ENCODE results near the gene SPSB1.

Gene SPSB1

GRCh38 chr1:9282696-9282955, 10.1 kb upstream of the SPSB1 start:
- Histone ChIP-seq H3K4me1 (ENCODE audit: insufficient read depth, low read length) (peaks cover 7% of the 10 kb centered on the region; the same call in 1 of the 2 replicates), H3K27ac (ENCODE audit: low read length) (no peak overlapping the region), H3K36me3 (ENCODE audit: insufficient read depth, low read depth, low read length) (no peaks in the 10 kb centered on the region), H3K9me3 (ENCODE audit: insufficient read depth, low read depth, low read length) (no peaks in the 10 kb centered on the region; the same call in 1 of the 2 replicates), H3K4me3 (ENCODE audit: low read length) (no peak overlapping the region), H3K27me3 (ENCODE audit: insufficient read depth, low read length) (no peaks in the 10 kb centered on the region), H3K9ac (ENCODE audit: low read depth, low read length) (no peak overlapping the region)

- Histone ChIP-seq H3K27ac (ENCODE audit: low read length) (no peak overlapping the region), H3K27me3 (ENCODE audit: insufficient read depth, low read length) (no peaks in the 10 kb centered on the region), H3K9ac (ENCODE audit: low read depth, low read length) (no peak overlapping the region), H3K9me3 (ENCODE audit: insufficient read depth, low read depth, low read length) (peaks cover 5% of the 10 kb centered on the region; the same call in 1 of the 2 replicates), H3K36me3 (ENCODE audit: insufficient read depth, low read depth, low read length) (no peaks in the 10 kb centered on the region), H3K4me3 (ENCODE audit: low read length) (no peak overlapping the region), H3K4me1 (ENCODE audit: insufficient read depth, low read length) (peaks cover 7% of the 10 kb centered on the region; the same call in 1 of the 2 replicates)
These were observed 8.6 kb upstream of the SPSB1 start for GRCh38 chr1:9284061-9284460.

- H3K27ac ChIP-seq (ENCODE audit: low read length) = no peak overlapping the region
- no peaks in the 10 kb centered on the region for H3K4me1 ChIP-seq (ENCODE audit: insufficient read depth, low read length)
- peaks cover 5% of the 10 kb centered on the region; the same call in 1 of the 2 replicates for H3K9me3 ChIP-seq (ENCODE audit: insufficient read depth, low read depth, low read length)
- H3K27me3 ChIP-seq (ENCODE audit: insufficient read depth, low read length) = peaks cover 2% of the 10 kb centered on the region
- H3K36me3 ChIP-seq (ENCODE audit: insufficient read depth, low read depth, low read length) = no peaks in the 10 kb centered on the region
- H3K4me3 ChIP-seq (ENCODE audit: low read length) = no peak overlapping the region
- no peak overlapping the region for H3K9ac ChIP-seq (ENCODE audit: low read depth, low read length)
These were observed 6.1 kb upstream of the SPSB1 start for GRCh38 chr1:9286556-9286955.

- H3K27me3 ChIP-seq (ENCODE audit: insufficient read depth, low read length) = peaks cover 19% of the 10 kb centered on the region
- no peak overlapping the region for H3K4me3 ChIP-seq (ENCODE audit: low read length)
- H3K4me1 ChIP-seq (ENCODE audit: insufficient read depth, low read length) = no peaks in the 10 kb centered on the region
- H3K9ac ChIP-seq (ENCODE audit: low read depth, low read length) = no peak overlapping the region
- no peak overlapping the region for H3K27ac ChIP-seq (ENCODE audit: low read length)
- H3K9me3 ChIP-seq (ENCODE audit: insufficient read depth, low read depth, low read length) = peaks cover 5% of the 10 kb centered on the region; the same call in 1 of the 2 replicates
- no peaks in the 10 kb centered on the region for H3K36me3 ChIP-seq (ENCODE audit: insufficient read depth, low read depth, low read length)
These were observed 3.6 kb upstream of the SPSB1 start for GRCh38 chr1:9289090-9289534.

- Histone ChIP-seq H3K36me3 (ENCODE audit: insufficient read depth, low read depth, low read length) (no peaks in the 10 kb centered on the region), H3K27me3 (ENCODE audit: insufficient read depth, low read length) (peaks cover 27% of the 10 kb centered on the region), H3K4me1 (ENCODE audit: insufficient read depth, low read length) (no peaks in the 10 kb centered on the region), H3K4me3 (ENCODE audit: low read length) (no peak overlapping the region), H3K9ac (ENCODE audit: low read depth, low read length) (no peak overlapping the region), H3K9me3 (ENCODE audit: insufficient read depth, low read depth, low read length) (peaks cover 5% of the 10 kb centered on the region; the same call in 1 of the 2 replicates), H3K27ac (ENCODE audit: low read length) (no peak overlapping the region)
These were observed 2.8 kb upstream of the SPSB1 start for GRCh38 chr1:9289711-9290485.

- Histone ChIP-seq H3K36me3 (ENCODE audit: insufficient read depth, low read depth, low read length) (no peaks in the 10 kb centered on the region), H3K9ac (ENCODE audit: low read depth, low read length) (peak overlapping the region; percentile 29; the same call in 1 of the 2 replicates), H3K9me3 (ENCODE audit: insufficient read depth, low read depth, low read length) (peaks cover 5% of the 10 kb centered on the region; the same call in 1 of the 2 replicates), H3K4me3 (ENCODE audit: low read length) (peak overlapping the region; percentile 65), H3K27ac (ENCODE audit: low read length) (no peak overlapping the region), H3K27me3 (ENCODE audit: insufficient read depth, low read length) (peaks cover 40% of the 10 kb centered on the region), H3K4me1 (ENCODE audit: insufficient read depth, low read length) (no peaks in the 10 kb centered on the region)
These were observed 757 bp upstream of the SPSB1 start for GRCh38 chr1:9291914-9292360.

- Histone ChIP-seq H3K9me3 (ENCODE audit: insufficient read depth, low read depth, low read length) (peaks cover 2% of the 10 kb centered on the region; the same call in 1 of the 2 replicates), H3K36me3 (ENCODE audit: insufficient read depth, low read depth, low read length) (no peaks in the 10 kb centered on the region), H3K4me1 (ENCODE audit: insufficient read depth, low read length) (no peaks in the 10 kb centered on the region), H3K27ac (ENCODE audit: low read length) (no peak overlapping the region), H3K27me3 (ENCODE audit: insufficient read depth, low read length) (peaks cover 40% of the 10 kb centered on the region), H3K4me3 (ENCODE audit: low read length) (peak overlapping the region; percentile 56; the same call in 1 of the 2 replicates), H3K9ac (ENCODE audit: low read depth, low read length) (no peak overlapping the region)
These were observed 493 bp downstream of the SPSB1 start for GRCh38 chr1:9293241-9293532.

- Histone ChIP-seq H3K9ac (ENCODE audit: low read depth, low read length) (no peak overlapping the region), H3K4me1 (ENCODE audit: insufficient read depth, low read length) (no peaks in the 10 kb centered on the region), H3K27ac (ENCODE audit: low read length) (no peak overlapping the region), H3K36me3 (ENCODE audit: insufficient read depth, low read depth, low read length) (no peaks in the 10 kb centered on the region), H3K9me3 (ENCODE audit: insufficient read depth, low read depth, low read length) (no peaks in the 10 kb centered on the region), H3K27me3 (ENCODE audit: insufficient read depth, low read length) (peaks cover 40% of the 10 kb centered on the region), H3K4me3 (ENCODE audit: low read length) (peak overlapping the region; percentile 56)
These were observed 1.1 kb downstream of the SPSB1 start for GRCh38 chr1:9293533-9294404.

GRCh38 chr1:9294405-9294773, 1.7 kb downstream of the SPSB1 start:
- Histone ChIP-seq H3K4me1 (ENCODE audit: insufficient read depth, low read length) (no peaks in the 10 kb centered on the region), H3K27ac (ENCODE audit: low read length) (no peak overlapping the region)

GRCh38 chr1:9294910-9295636, 2.4 kb downstream of the SPSB1 start:
- Histone ChIP-seq H3K9ac (ENCODE audit: low read depth, low read length) (no peak overlapping the region), H3K27ac (ENCODE audit: low read length) (no peak overlapping the region)

More at GRCh38 chr1:9294405-9294773, 1.7 kb downstream of the SPSB1 start:
- Histone ChIP-seq H3K4me3 (ENCODE audit: low read length) (peak overlapping the region; percentile 56; the same call in 1 of the 2 replicates), H3K9ac (ENCODE audit: low read depth, low read length) (no peak overlapping the region), H3K27me3 (ENCODE audit: insufficient read depth, low read length) (peaks cover 40% of the 10 kb centered on the region), H3K36me3 (ENCODE audit: insufficient read depth, low read depth, low read length) (no peaks in the 10 kb centered on the region), H3K9me3 (ENCODE audit: insufficient read depth, low read depth, low read length) (no peaks in the 10 kb centered on the region)

GRCh38 chr1:9295884-9296283, 3.2 kb downstream of the SPSB1 start:
- Histone ChIP-seq H3K9me3 (ENCODE audit: insufficient read depth, low read depth, low read length) (no peaks in the 10 kb centered on the region), H3K4me1 (ENCODE audit: insufficient read depth, low read length) (no peaks in the 10 kb centered on the region), H3K27me3 (ENCODE audit: insufficient read depth, low read length) (peaks cover 40% of the 10 kb centered on the region), H3K27ac (ENCODE audit: low read length) (no peak overlapping the region), H3K4me3 (ENCODE audit: low read length) (no peak overlapping the region), H3K36me3 (ENCODE audit: insufficient read depth, low read depth, low read length) (no peaks in the 10 kb centered on the region), H3K9ac (ENCODE audit: low read depth, low read length) (no peak overlapping the region)

More at GRCh38 chr1:9294910-9295636, 2.4 kb downstream of the SPSB1 start:
- Histone ChIP-seq H3K36me3 (ENCODE audit: insufficient read depth, low read depth, low read length) (no peaks in the 10 kb centered on the region), H3K9me3 (ENCODE audit: insufficient read depth, low read depth, low read length) (no peaks in the 10 kb centered on the region), H3K4me3 (ENCODE audit: low read length) (no peak overlapping the region), H3K27me3 (ENCODE audit: insufficient read depth, low read length) (peaks cover 40% of the 10 kb centered on the region), H3K4me1 (ENCODE audit: insufficient read depth, low read length) (no peaks in the 10 kb centered on the region)
